Suprapubic skin (tissue), 4 donors: ENCODE measurements around the gene NLGN2.

ENCODE experiments used
- CTCF ChIP-seq, 2 donors: fragments of 200-600 bp in 1 of 2; fragments of 450-650 bp in 1 of 2; sonication (generic) in 1 of 2; IDR thresholded peaks; one replicate each; pipeline ENCODE4 v1.5.1; 2016 to 2019; ENCODE audit warnings: antibody characterized with exemption in 2 of 2, mild to moderate bottlenecking in 1 of 2, moderate library complexity in 1 of 2
- EP300 ChIP-seq: sonication (generic); formaldehyde crosslinking; IDR thresholded peaks from one replicate; pipeline ENCODE4 v1.6.1; 2017; ENCODE audit warnings: antibody characterized with exemption
- POLR2A ChIP-seq, 2 donors: fragments of 450-650 bp; IDR thresholded peaks; one replicate each; pipeline ENCODE4 v1.6.1; 2017; ENCODE audit warnings: antibody characterized with exemption in 2 of 2, mild to moderate bottlenecking in 2 of 2, moderate library complexity in 2 of 2
- POLR2AphosphoS5 ChIP-seq, 3 donors: sonication (generic); formaldehyde crosslinking; IDR thresholded peaks; one replicate each; pipeline ENCODE4 v1.6.1; 2017; ENCODE audit warnings: antibody characterized with exemption in 3 of 3

DNA sequence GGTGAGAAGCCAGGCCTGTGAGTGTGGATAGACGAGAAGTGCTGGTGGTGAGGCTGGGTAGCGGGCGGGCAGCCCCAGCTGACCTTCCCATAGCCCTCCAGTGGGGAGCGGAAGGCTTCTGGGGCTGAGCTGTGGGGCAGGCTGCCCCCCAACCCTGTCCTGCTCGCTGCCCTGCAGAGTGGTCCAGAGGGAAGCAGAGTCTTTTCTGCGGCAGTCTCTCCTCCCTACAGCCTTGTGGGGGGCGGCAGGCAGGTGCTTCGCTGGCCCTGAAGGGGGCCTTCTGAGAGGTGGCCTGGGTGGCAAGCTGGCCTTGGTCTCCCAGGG is 3.7 kb downstream of the NLGN2 start:
- TF ChIP-seq CTCF (IDR thresholded peaks at IDR 0.05): no peak
- no peak for TF ChIP-seq POLR2AphosphoS5 (IDR thresholded peaks at IDR 0.05)
- TF ChIP-seq POLR2A (IDR thresholded peaks at IDR 0.05): no peak
- no peak for TF ChIP-seq EP300
